Measurements from ENCODE around the gene SRBD1. TPM values are rescaled to one million over a fixed set of nuclear protein-coding genes. Genes with fewer than 3 reads are reported as not detected.

Gene SRBD1
- total RNA-seq, 3 donors from 2014 or later, result 21.1 to 30.2 (median 21.9) TPM

GRCh38 chr2:45354776-45355175 lies 256.3 kb downstream of the SRBD1 start:
- TF ChIP-seq POLR2A (IDR thresholded peaks at IDR 0.05) (no peak), POLR2AphosphoS5 (IDR thresholded peaks at IDR 0.05) (no peak)
- TF ChIP-seq, protein P1, sequence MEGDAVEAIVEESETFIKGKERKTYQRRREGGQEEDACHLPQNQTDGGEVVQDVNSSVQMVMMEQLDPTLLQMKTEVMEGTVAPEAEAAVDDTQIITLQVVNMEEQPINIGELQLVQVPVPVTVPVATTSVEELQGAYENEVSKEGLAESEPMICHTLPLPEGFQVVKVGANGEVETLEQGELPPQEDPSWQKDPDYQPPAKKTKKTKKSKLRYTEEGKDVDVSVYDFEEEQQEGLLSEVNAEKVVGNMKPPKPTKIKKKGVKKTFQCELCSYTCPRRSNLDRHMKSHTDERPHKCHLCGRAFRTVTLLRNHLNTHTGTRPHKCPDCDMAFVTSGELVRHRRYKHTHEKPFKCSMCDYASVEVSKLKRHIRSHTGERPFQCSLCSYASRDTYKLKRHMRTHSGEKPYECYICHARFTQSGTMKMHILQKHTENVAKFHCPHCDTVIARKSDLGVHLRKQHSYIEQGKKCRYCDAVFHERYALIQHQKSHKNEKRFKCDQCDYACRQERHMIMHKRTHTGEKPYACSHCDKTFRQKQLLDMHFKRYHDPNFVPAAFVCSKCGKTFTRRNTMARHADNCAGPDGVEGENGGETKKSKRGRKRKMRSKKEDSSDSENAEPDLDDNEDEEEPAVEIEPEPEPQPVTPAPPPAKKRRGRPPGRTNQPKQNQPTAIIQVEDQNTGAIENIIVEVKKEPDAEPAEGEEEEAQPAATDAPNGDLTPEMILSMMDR (IDR thresholded peaks at IDR 0.05), result no peak

DNA sequence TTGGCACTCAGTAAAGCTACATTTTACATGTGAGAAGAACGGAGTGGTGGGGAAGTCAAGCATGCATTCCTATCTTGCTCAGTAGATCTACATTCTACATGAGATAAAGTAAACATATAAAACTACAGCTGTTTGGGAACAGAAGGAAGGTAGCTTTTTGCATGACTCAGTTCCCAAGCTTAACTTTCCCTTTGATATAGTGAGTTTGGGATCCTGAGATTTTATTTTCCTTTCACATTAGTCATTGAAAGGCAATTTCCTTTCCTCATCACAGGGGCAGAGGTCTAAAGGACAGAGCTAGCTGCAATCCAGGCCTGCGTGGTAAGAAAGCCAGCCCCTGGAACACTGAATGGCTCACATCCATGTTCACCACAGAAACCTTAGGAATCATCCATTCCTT lies 257.2 kb downstream of the SRBD1 start:
- no peak for TF ChIP-seq POLR2A (IDR thresholded peaks at IDR 0.05)
- no peak for TF ChIP-seq POLR2AphosphoS5 (IDR thresholded peaks at IDR 0.05)
- TF ChIP-seq, protein P1 (IDR thresholded peaks at IDR 0.05), result no peak
- Histone ChIP-seq H3K4me1 (no peaks in the 10 kb centered on the region), H3K36me3 (no peaks in the 10 kb centered on the region), H3K27ac (no peak overlapping the region), H3K27me3 (no peaks in the 10 kb centered on the region), H3K4me3 (no peak overlapping the region), H3K9me3 (no peaks in the 10 kb centered on the region)
- intact Hi-C loops (cut with DNase I; ENCODE audit: low total_unique reads), result no loop called here
- no peak for DNase-seq (ENCODE audit: low spot score in 2 of 2)

More at GRCh38 chr2:45354776-45355175, 256.3 kb downstream of the SRBD1 start:
- no peak overlapping the region for H3K4me3 ChIP-seq
- H3K27me3 ChIP-seq, result no peaks in the 10 kb centered on the region
- DNase-seq (ENCODE audit: low spot score in 2 of 2), result no peak
- no peaks in the 10 kb centered on the region for H3K9me3 ChIP-seq
- no peaks in the 10 kb centered on the region for H3K4me1 ChIP-seq
- intact Hi-C loops (cut with DNase I; ENCODE audit: low total_unique reads), result no loop called here
- no peak overlapping the region for H3K27ac ChIP-seq
- H3K36me3 ChIP-seq, result no peaks in the 10 kb centered on the region

GRCh38 chr2:45352506-45352905 lies 258.6 kb downstream of the SRBD1 start:
- no peak overlapping the region for H3K27ac ChIP-seq
- TF ChIP-seq POLR2A (IDR thresholded peaks at IDR 0.05) (no peak), POLR2AphosphoS5 (IDR thresholded peaks at IDR 0.05) (no peak)
- no peaks in the 10 kb centered on the region for H3K4me1 ChIP-seq
- no peaks in the 10 kb centered on the region for H3K27me3 ChIP-seq
- intact Hi-C loops (cut with DNase I; ENCODE audit: low total_unique reads), result no loop called here
- H3K4me3 ChIP-seq, result no peak overlapping the region
- no peaks in the 10 kb centered on the region for H3K9me3 ChIP-seq
- H3K36me3 ChIP-seq, result no peaks in the 10 kb centered on the region
- no peak for DNase-seq (ENCODE audit: low spot score in 2 of 2)

- Histone ChIP-seq H3K27ac (no peak overlapping the region), H3K4me1 (no peaks in the 10 kb centered on the region), H3K27me3 (no peaks in the 10 kb centered on the region), H3K4me3 (no peak overlapping the region), H3K9me3 (no peaks in the 10 kb centered on the region), H3K36me3 (no peaks in the 10 kb centered on the region)
- TF ChIP-seq, protein P1 (IDR thresholded peaks at IDR 0.05), result no peak
- TF ChIP-seq POLR2AphosphoS5 (IDR thresholded peaks at IDR 0.05) (no peak), POLR2A (IDR thresholded peaks at IDR 0.05) (no peak)
- intact Hi-C loops (cut with DNase I; ENCODE audit: low total_unique reads), result no loop called here
- no peak for DNase-seq (ENCODE audit: low spot score in 2 of 2)
Measured at GRCh38 chr2:45345331-45346234, 265.5 kb downstream of the SRBD1 start.

GRCh38 chr2:45344502-45344901 lies 266.6 kb downstream of the SRBD1 start:
- Histone ChIP-seq H3K9me3 (no peaks in the 10 kb centered on the region), H3K27ac (no peak overlapping the region), H3K4me1 (no peaks in the 10 kb centered on the region), H3K4me3 (no peak overlapping the region), H3K36me3 (no peaks in the 10 kb centered on the region), H3K27me3 (no peaks in the 10 kb centered on the region)
- no peak for DNase-seq (ENCODE audit: low spot score in 2 of 2)
- intact Hi-C loops (cut with DNase I; ENCODE audit: low total_unique reads), result no loop called here
- TF ChIP-seq POLR2AphosphoS5 (IDR thresholded peaks at IDR 0.05) (no peak), POLR2A (IDR thresholded peaks at IDR 0.05) (no peak)
- TF ChIP-seq, protein P1 (IDR thresholded peaks at IDR 0.05), result no peak

All from breast epithelium (tissue), 4 donors.